ENCODE results near the gene ADAD2.

The ADAD2 gene

DNA sequence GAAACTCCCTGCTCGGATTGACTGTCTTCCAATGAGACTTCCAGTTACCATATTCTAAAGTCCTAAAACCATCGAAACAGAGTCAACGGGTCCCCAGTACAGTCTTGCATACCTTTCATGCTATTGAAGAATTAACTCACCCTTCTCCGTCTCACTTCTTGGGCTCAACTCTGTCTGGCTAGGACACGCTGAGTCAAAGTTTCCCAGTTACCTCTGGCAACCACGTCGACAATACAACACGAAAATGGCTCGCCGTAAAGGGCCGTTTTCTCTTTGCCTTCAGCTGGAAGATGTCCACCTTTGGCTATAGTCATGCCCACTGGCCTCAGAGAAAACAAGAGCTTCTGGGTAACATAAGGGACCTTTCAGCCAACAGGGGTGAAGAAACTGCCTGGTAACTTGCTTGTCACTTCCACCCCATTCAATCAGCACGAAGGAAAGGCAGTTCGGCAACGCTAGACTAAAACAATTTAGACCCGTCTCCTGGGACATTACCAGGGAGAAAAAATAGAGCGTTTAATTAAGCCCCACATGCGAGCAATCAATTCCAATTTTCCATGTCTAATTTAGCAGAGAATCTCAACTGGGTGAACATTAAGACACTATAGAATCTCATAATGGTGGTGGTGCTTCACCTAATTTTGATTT lies 27.3 kb downstream of the ADAD2 start:
- TF ChIP-seq ZFX (IDR thresholded peaks at IDR 0.05): no peak
- no peak for TF ChIP-seq CTCF (conservative IDR thresholded peaks at IDR 0.05)
- no peak overlapping the region for H3K27ac ChIP-seq

DNA sequence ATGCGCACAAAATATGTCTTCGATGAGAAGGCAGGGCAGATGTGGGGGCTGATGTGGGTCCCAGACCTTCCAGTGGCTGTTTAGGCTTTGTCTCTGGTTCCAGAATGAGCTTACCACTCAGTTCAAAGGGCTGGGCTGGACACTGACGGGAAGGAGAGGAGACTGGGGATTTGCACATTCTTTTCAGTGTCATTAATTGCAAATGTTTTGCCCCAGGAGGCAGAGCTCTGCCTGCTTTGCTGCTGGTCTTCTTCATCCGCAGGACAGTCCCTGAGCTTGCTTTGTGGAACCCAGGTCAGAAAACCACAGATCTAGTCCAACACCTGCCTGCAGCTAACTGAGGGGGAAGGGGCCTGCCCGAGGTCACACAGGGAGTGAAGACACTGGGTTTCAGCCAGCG lies 28.0 kb downstream of the ADAD2 start:
- no peak for TF ChIP-seq CTCF (conservative IDR thresholded peaks at IDR 0.05)
- no peak for TF ChIP-seq ZFX (IDR thresholded peaks at IDR 0.05)
- no peak overlapping the region for H3K27ac ChIP-seq

GRCh38 chr16:84220851-84221250 lies 29.9 kb downstream of the ADAD2 start:
- TF ChIP-seq ZFX (IDR thresholded peaks at IDR 0.05): no peak
- TF ChIP-seq CTCF (conservative IDR thresholded peaks at IDR 0.05): no peak
- no peak overlapping the region for H3K27ac ChIP-seq

DNA sequence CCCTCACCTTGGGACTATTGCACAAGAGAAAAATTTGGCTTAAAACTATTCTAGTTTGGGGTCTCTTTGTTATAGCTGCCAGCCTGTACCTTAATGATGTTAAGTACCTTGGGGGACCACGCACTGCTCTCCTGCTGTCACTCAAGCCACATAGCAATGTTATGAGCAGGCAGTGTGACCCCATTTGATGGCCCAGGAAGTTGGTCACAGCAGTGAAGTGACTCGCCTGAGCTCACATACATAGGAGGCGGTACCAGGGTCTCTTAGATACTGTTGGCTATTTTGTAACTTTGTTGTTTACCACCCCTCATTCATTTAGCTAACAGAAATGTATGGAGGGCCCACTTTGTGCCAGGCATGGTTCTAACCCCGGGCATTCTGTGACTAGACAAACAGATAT lies 32.5 kb downstream of the ADAD2 start:
- TF ChIP-seq CTCF (conservative IDR thresholded peaks at IDR 0.05) (no peak), ZFX (IDR thresholded peaks at IDR 0.05) (no peak)
- no peak overlapping the region for H3K27ac ChIP-seq

- TF ChIP-seq ZFX (IDR thresholded peaks at IDR 0.05) (no peak), CTCF (conservative IDR thresholded peaks at IDR 0.05) (no peak)
- H3K27ac ChIP-seq: no peak overlapping the region
Measured at GRCh38 chr16:84224554-84224953, 33.6 kb downstream of the ADAD2 start.

DNA sequence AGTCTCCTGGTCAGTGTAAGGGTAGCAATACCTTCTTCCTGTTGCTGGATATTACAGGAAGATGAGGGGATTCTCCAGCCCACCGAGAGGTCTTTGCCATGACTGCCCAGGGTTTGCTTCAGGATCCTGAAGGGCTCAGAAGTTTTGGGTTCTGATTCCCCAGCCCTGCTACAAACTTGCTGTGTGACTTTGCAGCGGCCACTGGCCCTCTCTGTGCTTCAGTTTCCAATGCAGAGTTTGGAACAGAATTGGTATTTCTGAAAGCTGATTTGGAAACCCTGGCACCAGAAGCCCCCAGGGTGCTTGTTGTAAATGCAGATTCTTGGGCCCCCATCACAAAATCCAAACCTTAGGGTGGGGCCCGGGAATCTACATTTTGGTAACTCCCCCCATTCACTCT lies 34.2 kb downstream of the ADAD2 start:
- TF ChIP-seq ZFX (IDR thresholded peaks at IDR 0.05) (no peak), CTCF (conservative IDR thresholded peaks at IDR 0.05) (no peak)
- no peak overlapping the region for H3K27ac ChIP-seq

- TF ChIP-seq ZFX (IDR thresholded peaks at IDR 0.05) (no peak), CTCF (conservative IDR thresholded peaks at IDR 0.05) (no peak)
Measured at GRCh38 chr16:84225571-84225970, 34.6 kb downstream of the ADAD2 start.

More at GRCh38 chr16:84225571-84225970, 34.6 kb downstream of the ADAD2 start:
- no peak overlapping the region for H3K27ac ChIP-seq

All from C4-2B (cell line).